ENCODE results near the gene SLC43A1. TPM values are rescaled to one million over a fixed set of nuclear protein-coding genes. Genes with fewer than 3 reads are reported as not detected.

Gene SLC43A1
- total RNA-seq, 4 donors from 2014 or later = 9.8 to 25.1 (median 18.3) TPM

DNA sequence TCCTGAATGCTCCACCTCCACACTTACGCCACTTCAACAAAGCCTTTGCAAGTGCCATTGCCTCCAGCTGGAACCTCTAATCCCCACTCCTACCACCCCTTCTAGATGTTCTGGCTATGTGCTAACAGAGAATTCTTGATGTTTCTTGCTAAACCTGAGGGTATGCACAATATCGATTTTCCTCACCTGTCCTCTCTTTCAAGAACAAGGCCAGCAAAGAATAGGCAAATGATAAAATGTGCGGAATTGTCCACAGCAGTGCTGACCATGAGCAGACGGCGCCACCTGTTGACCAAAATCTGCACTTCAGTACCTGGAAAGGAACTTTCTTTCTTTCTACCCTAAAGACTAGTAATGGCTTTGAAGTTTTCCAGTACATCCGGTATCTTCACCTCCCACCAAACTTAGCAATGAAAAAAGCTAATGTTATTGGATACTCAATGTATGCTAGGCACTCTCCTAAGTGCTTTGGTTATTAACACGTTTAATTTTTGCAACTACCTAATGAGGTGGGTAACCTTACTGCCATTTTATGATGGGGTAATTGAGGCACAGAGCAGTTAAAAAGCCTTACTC is 11.6 kb upstream of the SLC43A1 start:
- TF ChIP-seq CTCF (IDR thresholded peaks at IDR 0.05; ENCODE audit: low read depth) = no peak

GRCh38 chr11:57523419-57523818 is 7.9 kb upstream of the SLC43A1 start:
- TF ChIP-seq CTCF (IDR thresholded peaks at IDR 0.05; ENCODE audit: low read depth) = no peak

DNA sequence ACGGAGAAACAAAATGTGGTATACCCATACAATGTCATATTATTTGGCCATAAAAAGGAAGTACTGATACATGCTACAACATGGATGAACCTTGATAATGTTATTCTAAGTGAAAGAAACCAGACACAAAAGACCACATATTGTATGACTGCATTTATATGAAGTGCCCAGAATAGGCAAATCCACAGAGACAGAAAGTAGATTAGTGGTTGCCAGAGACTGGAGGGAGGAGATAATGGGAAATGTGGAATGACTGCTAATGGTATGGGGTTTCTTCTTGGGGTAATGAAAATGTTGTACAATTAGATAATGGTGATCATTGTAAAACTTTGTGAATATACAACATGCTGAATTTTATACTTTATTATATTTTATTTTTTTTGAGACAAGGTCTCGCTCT is 5.6 kb upstream of the SLC43A1 start:
- no peak for TF ChIP-seq CTCF (IDR thresholded peaks at IDR 0.05; ENCODE audit: low read depth)

DNA sequence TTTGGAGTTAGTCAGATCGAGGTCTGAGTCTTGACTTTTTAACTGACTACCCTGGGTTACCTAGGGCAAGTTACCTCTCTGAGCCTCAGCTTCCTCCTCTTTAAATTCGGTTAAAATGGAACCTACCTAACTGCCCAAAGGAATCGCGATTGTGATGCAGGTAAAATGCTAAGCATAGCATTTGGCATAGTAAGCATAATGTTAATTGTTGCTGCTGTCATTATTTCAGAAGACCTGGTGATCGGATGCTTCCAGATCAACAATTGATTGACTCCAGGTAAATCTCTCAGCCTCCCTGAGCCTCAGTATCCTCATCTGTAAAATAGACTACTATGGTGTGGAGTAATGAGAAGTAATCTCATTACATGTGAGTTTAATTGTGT is 550 bp upstream of the SLC43A1 start:
- no peak for TF ChIP-seq CTCF (IDR thresholded peaks at IDR 0.05; ENCODE audit: low read depth)

- TF ChIP-seq CTCF (IDR thresholded peaks at IDR 0.05; ENCODE audit: low read depth) = no peak
Measured at GRCh38 chr11:57514538-57515331, 767 bp downstream of the SLC43A1 start.

- TF ChIP-seq CTCF (IDR thresholded peaks at IDR 0.05; ENCODE audit: low read depth) = no peak
Measured at GRCh38 chr11:57513911-57514537, 1.5 kb downstream of the SLC43A1 start.

DNA sequence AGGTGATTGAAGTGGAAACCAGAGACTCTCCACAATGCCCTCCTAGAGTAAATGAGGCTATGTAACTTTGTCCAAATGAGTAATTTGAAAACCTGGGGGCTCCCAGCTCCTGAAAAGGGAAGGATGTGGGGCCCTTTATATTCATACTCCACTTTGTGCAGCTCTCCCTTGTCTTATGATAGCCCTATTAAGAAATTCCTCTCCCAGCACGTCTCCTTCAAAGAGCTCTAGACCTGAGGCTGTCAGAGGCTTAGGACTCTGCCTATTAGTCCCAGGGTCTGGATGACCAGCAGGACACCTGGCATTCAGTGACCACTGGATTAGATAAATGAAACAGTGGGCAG is 2.1 kb downstream of the SLC43A1 start:
- no peak for TF ChIP-seq CTCF (IDR thresholded peaks at IDR 0.05; ENCODE audit: low read depth)

Measured in subcutaneous adipose tissue (tissue), 4 donors.